SK-N-SH treated with all-trans-retinoic acid at 6 μM for 48 hours (cell line): ENCODE results near the gene STOML1.

Experiments used
- ARNTL ChIP-seq: fragments of 450-650 bp; formaldehyde crosslinking; IDR thresholded peaks from 2 replicates; pipeline ENCODE4 v1.5.0; 2020; ENCODE audit warnings: low read depth, mild to moderate bottlenecking, moderate library complexity, borderline replicate concordance
- CREB5 ChIP-seq: fragments of 250-450 bp; sonication (Bioruptor Pico); IDR thresholded peaks from 2 replicates; pipeline ENCODE4 v1.5.1; 2020; ENCODE audit warnings: low read depth, mild to moderate bottlenecking, moderate library complexity
- RARB ChIP-seq: fragments of 250-450 bp; sonication (Bioruptor Pico); IDR thresholded peaks from 2 replicates; pipeline ENCODE4 v1.8.0; 2021; ENCODE audit warnings: mild to moderate bottlenecking, moderate library complexity
- ZFP3 ChIP-seq: fragments of 250-450 bp; sonication (Bioruptor Pico); IDR thresholded peaks from 2 replicates; pipeline ENCODE4 v1.5.0; 2020; ENCODE audit warnings: mild to moderate bottlenecking, moderate library complexity

GRCh38 chr15:73941449-73941848, 50.6 kb downstream of the STOML1 start:
- TF ChIP-seq RARB (CRISPR knock-in tag): no peak
- no peak for TF ChIP-seq ZFP3 (CRISPR knock-in tag)
- no peak for TF ChIP-seq ARNTL (CRISPR knock-in tag)
- no peak for TF ChIP-seq CREB5 (CRISPR knock-in tag)
